H1 (cell line): ENCODE results near the gene DDX59. TPM values are rescaled to one million over a fixed set of nuclear protein-coding genes. Genes with fewer than 3 reads are reported as not detected.
A peak's percentile ranks its signal among the peaks of the same experiment; 100 is the strongest.

Experiments
- CTCF ChIA-PET: fragments of 300-600 bp; sonication (Branson Sonifier 250); formaldehyde crosslinking; loops from one replicate; lab custom pipeline; 2021; ENCODE audit not compliant: partially characterized antibody; lab: Charles Lee
- POLR2A ChIA-PET: fragments of 300-600 bp; sonication (Branson Sonifier 250); formaldehyde crosslinking; loops from one replicate; lab custom pipeline; 2021; ENCODE audit warnings: inconsistent platforms; ENCODE audit not compliant: partially characterized antibody; lab: Charles Lee
- DNase-seq, 2 experiments: peaks; one replicate each; pipeline versions ENCODE4 v3.0.0 to v3.0.0-alpha.2; 2010 to 2022; ENCODE audit warnings: low spot score in 2 of 2, low read depth in 1 of 2, mixed read lengths in 1 of 2
- FAIRE-seq: peaks from 2 replicates; lab custom pipeline; 2011; peaks lifted over from hg19 to GRCh38; lab: Jason Lieb, UNC
- H2AFZ ChIP-seq: 2 replicates; pipeline ENCODE4 v1.8.1; 2012; ENCODE audit warnings: low read length, inconsistent platforms
- H2AK5ac ChIP-seq: 2 replicates; pipeline ENCODE4 v1.6.1; 2013; ENCODE audit warnings: low read depth, low read length
- H2BK120ac ChIP-seq: replicated peaks from 2 replicates; pipeline ENCODE3; 2013; ENCODE audit warnings: low read depth, low read length, inconsistent platforms
- H2BK12ac ChIP-seq: 2 replicates; pipeline ENCODE4 v1.6.1; 2013; ENCODE audit warnings: low read depth, low read length
- H2BK15ac ChIP-seq: 2 replicates; pipeline ENCODE4 v1.6.1; 2013; ENCODE audit warnings: low read length
- H2BK20ac ChIP-seq: 2 replicates; pipeline ENCODE4 v1.6.1; 2013; ENCODE audit warnings: low read length
- H2BK5ac ChIP-seq: 2 replicates; pipeline ENCODE4 v1.6.1; 2013; ENCODE audit warnings: low read depth, low read length
- H3K14ac ChIP-seq: 2 replicates; pipeline ENCODE4 v1.6.1; 2013; ENCODE audit warnings: inconsistent platforms; ENCODE audit not compliant: insufficient read length
- H3K18ac ChIP-seq: 2 replicates; pipeline ENCODE4 v1.6.1; 2013; ENCODE audit warnings: low read length; ENCODE audit errors: extremely low read depth
- H3K23ac ChIP-seq: 2 replicates; pipeline ENCODE4 v1.6.1; 2013; ENCODE audit warnings: inconsistent platforms; ENCODE audit not compliant: insufficient read length
- H3K23me2 ChIP-seq: 2 replicates; pipeline ENCODE4 v1.6.1; 2013; ENCODE audit warnings: low read depth, low read length
- H3K27ac ChIP-seq: 2 replicates; pipeline ENCODE4 v1.6.1; 2011; ENCODE audit warnings: low read depth, low read length, inconsistent platforms
- H3K27me3 ChIP-seq, 4 experiments: replicated peaks in 1 of 4; 1 replicate in 1 of 4; 2 replicates in 3 of 4; pipeline versions ENCODE4 v1.6.1 to v1.8.1; 2011 to 2013; ENCODE audit warnings: low read length in 3 of 4, mild to moderate bottlenecking in 3 of 4, inconsistent platforms in 2 of 4, mixed read lengths in 2 of 4, moderate library complexity in 1 of 4; ENCODE audit not compliant: control insufficient read depth in 3 of 4, insufficient read depth in 3 of 4; ENCODE audit errors: extremely low read depth in 1 of 4
- H3K36me3 ChIP-seq, 4 experiments: 2 replicates each; pipeline versions ENCODE4 v1.6.1 to v1.8.1; 2011 to 2013; ENCODE audit warnings: mild to moderate bottlenecking in 4 of 4, low read length in 3 of 4, moderate library complexity in 2 of 4, control low read depth in 1 of 4, inconsistent platforms in 1 of 4; ENCODE audit not compliant: insufficient read depth in 4 of 4, control insufficient read depth in 2 of 4
- H3K4ac ChIP-seq: replicated peaks from 2 replicates; pipeline ENCODE3; 2013; ENCODE audit warnings: low read length, low read depth, mixed read lengths, inconsistent platforms; ENCODE audit not compliant: insufficient read length
- H3K4me1 ChIP-seq, 4 experiments: replicated peaks in 1 of 4; 1 replicate in 1 of 4; 2 replicates in 3 of 4; pipeline versions ENCODE4 v1.6.1 to v1.8.1; 2011 to 2013; ENCODE audit warnings: low read length in 3 of 4, inconsistent platforms in 2 of 4, mixed read lengths in 1 of 4; ENCODE audit not compliant: insufficient read depth in 4 of 4, control insufficient read depth in 3 of 4
- H3K4me2 ChIP-seq, 2 experiments: 2 replicates each; pipeline versions ENCODE4 v1.6.1 to v1.8.1; 2011 to 2013; ENCODE audit warnings: low read depth in 2 of 2, low read length in 2 of 2, control low read depth in 1 of 2, inconsistent platforms in 1 of 2, mild to moderate bottlenecking in 1 of 2; ENCODE audit not compliant: insufficient read depth in 1 of 2
- H3K4me3 ChIP-seq, 4 experiments: fragments of 200-600, 300-600 bp in 1 of 4; sonication (generic), shearing (Covaris generic), sonication (Bioruptor Twin) in 1 of 4; 2 replicates each; pipeline versions ENCODE4 v1.5.1 to v1.8.1; 2011 to 2016; ENCODE audit warnings: low read length in 4 of 4, low read depth in 3 of 4, control low read depth in 2 of 4, inconsistent platforms in 2 of 4, mild to moderate bottlenecking in 2 of 4, mixed read lengths in 1 of 4, moderate library complexity in 1 of 4; ENCODE audit not compliant: insufficient read depth in 2 of 4; ENCODE audit errors: extremely low read depth in 1 of 4
- H3K56ac ChIP-seq: replicated peaks from 2 replicates; pipeline ENCODE3; 2013; ENCODE audit warnings: low read depth, mild to moderate bottlenecking, mixed read lengths, low read length, inconsistent platforms; ENCODE audit not compliant: insufficient read length
- H3K79me1 ChIP-seq: 2 replicates; pipeline ENCODE4 v1.6.1; 2013; ENCODE audit warnings: low read depth, low read length, control low read depth
- H3K79me2 ChIP-seq, 2 experiments: 2 replicates each; pipeline versions ENCODE4 v1.6.1 to v1.8.1; 2012 to 2013; ENCODE audit warnings: low read length in 2 of 2, mild to moderate bottlenecking in 2 of 2, inconsistent platforms in 1 of 2; ENCODE audit not compliant: insufficient read depth in 2 of 2, control insufficient read depth in 1 of 2
- H3K9ac ChIP-seq, 4 experiments: replicated peaks in 1 of 4; 1 replicate in 1 of 4; 2 replicates in 3 of 4; pipeline versions ENCODE4 v1.6.1 to v1.8.1; 2011 to 2013; ENCODE audit warnings: low read depth in 3 of 4, low read length in 3 of 4, control low read depth in 2 of 4, mild to moderate bottlenecking in 2 of 4, moderate library complexity in 2 of 4, inconsistent platforms in 1 of 4; ENCODE audit errors: extremely low read depth in 1 of 4
- H3K9me3 ChIP-seq, 2 experiments: 2 replicates each; pipeline versions ENCODE4 v1.6.1 to v1.8.1; 2012 to 2013; ENCODE audit warnings: mild to moderate bottlenecking in 2 of 2, moderate library complexity in 2 of 2, control low read depth in 1 of 2, inconsistent platforms in 1 of 2, low read depth in 1 of 2, low read length in 1 of 2, mixed read lengths in 1 of 2; ENCODE audit not compliant: insufficient read depth in 2 of 2
- H4K20me1 ChIP-seq, 2 experiments: replicated peaks in 1 of 2; 2 replicates each; pipeline versions ENCODE3 to v1.8.1; 2011 to 2013; ENCODE audit warnings: inconsistent platforms in 2 of 2, low read length in 2 of 2, mild to moderate bottlenecking in 1 of 2; ENCODE audit not compliant: insufficient read depth in 2 of 2, control insufficient read depth in 1 of 2
- H4K5ac ChIP-seq: 2 replicates; pipeline ENCODE4 v1.6.1; 2013; ENCODE audit warnings: low read length, low read depth, mixed read lengths, inconsistent platforms; ENCODE audit not compliant: insufficient read length
- H4K8ac ChIP-seq: 2 replicates; pipeline ENCODE4 v1.8.0; 2013; ENCODE audit warnings: mild to moderate bottlenecking, moderate library complexity, low read length, inconsistent platforms; ENCODE audit not compliant: insufficient read depth; ENCODE audit errors: extremely low read depth
- H4K91ac ChIP-seq: replicated peaks from 2 replicates; pipeline ENCODE3; 2013; ENCODE audit warnings: low read length, mixed read lengths, inconsistent platforms; ENCODE audit not compliant: insufficient read length
- EGR1 ChIP-seq: IDR thresholded peaks from 2 replicates; pipeline ENCODE4 v1.6.1; 2011; ENCODE audit warnings: low read depth, low read length, borderline replicate concordance
- HDAC6 ChIP-seq: IDR thresholded peaks from one replicate; pipeline ENCODE4 v1.7.1; 2012; ENCODE audit warnings: low read depth, mild to moderate bottlenecking, inconsistent platforms, low read length, moderate library complexity
- KDM1A ChIP-seq: fragments of 200-600, 300-600 bp; sonication (generic); IDR thresholded peaks from 2 replicates; pipeline ENCODE4 v1.7.1; 2016; ENCODE audit warnings: mild to moderate bottlenecking, low read length, borderline replicate concordance
- POLR2AphosphoS5 ChIP-seq: IDR thresholded peaks from 2 replicates; pipeline ENCODE4 v1.6.1; 2011; ENCODE audit warnings: low read depth, low read length
- RFX5 ChIP-seq: IDR thresholded peaks from 2 replicates; pipeline ENCODE4 v1.6.1; 2011; ENCODE audit warnings: low read depth, low read length, improper control_type of control experiment, borderline replicate concordance
- TBP ChIP-seq: IDR thresholded peaks from 2 replicates; pipeline ENCODE4 v1.6.1; 2011; ENCODE audit warnings: low read depth, low read length, improper control_type of control experiment
- WGBS, 2 experiments: shearing (Covaris generic) in 1 of 2; methylation state at CpG; one replicate each; pipeline versions ENCODE4 v1.1.6 to v1.1.7; 2013 to 2015; ENCODE audit warnings: low lambda C conversion rate in 2 of 2, mixed read lengths in 2 of 2, inconsistent platforms in 1 of 2, low coverage in 1 of 2, missing lambda C conversion rate in 1 of 2; ENCODE audit not compliant: insufficient replicate concordance in 2 of 2, insufficient coverage in 1 of 2, insufficient read length in 1 of 2; ENCODE audit errors: extremely low coverage in 1 of 2, missing lambda C conversion rate in 1 of 2; 5-methylcytosine and 5-hydroxymethylcytosine counted together
- polyA plus RNA-seq, 7 experiments: library from polyadenylated mRNA; depleted of rRNA in 3 of 7; stranded (reverse) in 5 of 7; unstranded in 2 of 7; fragments of >200 nt in 5 of 7; fragments of 200-250 nt in 2 of 7; gene quantifications; 1 replicate in 5 of 7; 2 replicates in 1 of 7; 4 replicates in 1 of 7; pipeline versions ENCODE4 v1.2.1 to v1.2.3, GENCODE V29; 2011 to 2013; ENCODE audit warnings: missing spikeins in 2 of 7, mixed read lengths in 2 of 7
- total RNA-seq: library from RNA; stranded (reverse); fragmentation: NEBNext Ultra II Directional; extraction: Animal tissue kit (Norgen Biotek cat#: 25700); gene quantifications from 2 replicates; pipeline ENCODE4 v1.2.1, GENCODE V29; 2021

DDX59 gene
- total and polyA plus RNA-seq, 2 of the 8 experiments (the other 6 are each of a cell fraction or from before 2014, with no cell fraction given), result 8.3 to 19.4 TPM

DNA sequence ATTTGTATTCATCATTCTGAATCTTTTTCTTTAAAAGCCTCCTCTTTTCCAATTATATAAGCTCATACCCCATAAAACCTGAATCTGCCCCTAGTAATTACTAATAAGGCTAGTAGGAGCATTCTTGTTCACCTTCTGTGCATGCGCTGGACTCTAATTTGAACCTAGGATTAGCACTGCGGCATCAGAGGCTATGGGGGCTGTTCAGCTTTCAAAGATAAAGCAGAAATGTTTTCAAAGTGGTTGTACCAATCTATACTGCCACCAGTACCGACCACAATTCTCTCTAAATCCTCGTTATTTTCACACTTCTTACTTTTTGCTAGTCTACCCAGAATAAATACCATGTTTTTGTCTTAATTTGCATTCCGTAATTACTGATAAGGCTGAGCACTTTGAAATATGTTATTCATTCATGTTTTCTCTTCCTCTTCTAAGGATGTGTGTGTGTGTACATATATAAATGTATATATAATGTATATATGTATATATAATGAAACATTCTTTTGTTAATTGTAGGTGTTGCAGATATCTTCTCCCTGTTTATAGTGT is 1.6 kb upstream of the DDX59 start:
- Histone ChIP-seq H3K36me3 (no peaks in the 10 kb centered on the region), H4K5ac (no peak overlapping the region), H4K91ac (no peak overlapping the region), H3K4me2 (no peak overlapping the region; a peak in 1 of 4 replicates), H3K79me1 (0 out of 2 replicates have a peak, but pooled peaks cover 2% of the 10 kb centered on the region), H2BK20ac (no peak overlapping the region)
- CTCF ChIA-PET, result interaction anchor here (0.8 to 2.7 kb wide), 6 partner anchors 12 to 219 kb away, joined by 3 to 14 read pairs (median 4); no protein-coding TSS in a partner anchor
- no peak for TF ChIP-seq HDAC6
- no peak for TF ChIP-seq TBP
- no peak for TF ChIP-seq RFX5
- no peak for TF ChIP-seq POLR2AphosphoS5
- TF ChIP-seq KDM1A, result no peak
- no peak for TF ChIP-seq EGR1
- TF ChIP-seq, all 59 proteins: peak for 0
- peaks cover 0 to 16% of the 10 kb centered on the region in 2 experiments; a peak in 3 of 4 replicates for H3K79me2 ChIP-seq
- no peak overlapping the region for H3K18ac ChIP-seq
- no peak overlapping the region for H2BK5ac ChIP-seq
- H3K4ac ChIP-seq, result no peak overlapping the region
- no peak overlapping the region for H3K27ac ChIP-seq
- H4K8ac ChIP-seq, result no peak overlapping the region
- H3K23ac ChIP-seq, result no peak overlapping the region
- no peak overlapping the region for H3K56ac ChIP-seq
- H2BK15ac ChIP-seq, result no peak overlapping the region
- no peaks in the 10 kb centered on the region for H4K20me1 ChIP-seq
- no peak overlapping the region for H3K14ac ChIP-seq
- H3K9me3 ChIP-seq, result no peaks in the 10 kb centered on the region
- H2BK120ac ChIP-seq, result no peak overlapping the region
- H2BK12ac ChIP-seq, result no peak overlapping the region
- peaks cover 3% of the 10 kb centered on the region; the same call in 1 of the 2 replicates for H3K23me2 ChIP-seq
- H2AFZ ChIP-seq, result no peak overlapping the region
- POLR2A ChIA-PET, result no interaction called here
- 98% methylated on average over 5 of the region's 5 CpGs; no CpG with 5 or more reads in 1 of the 2 experiments for WGBS, 2 experiments
- H3K27me3 ChIP-seq, result no peaks in the 10 kb centered on the region
- H3K4me1 ChIP-seq, result peaks cover 0 to 2% (median 2%) of the 10 kb centered on the region in 4 experiments; a peak in 4 of 7 replicates
- H2AK5ac ChIP-seq, result no peak overlapping the region
- H3K4me3 ChIP-seq, result peak overlapping the region in 1 of 4 experiments; percentile 86; a peak in 1 of 8 replicates
- DNase-seq (no peak), FAIRE-seq (no peak)
- H3K9ac ChIP-seq, result no peak overlapping the region
